CD4-positive, alpha-beta T cell treated with Interleukin-21 for 1 hour (primary cell): ENCODE results near the gene MDK.

Source experiments
- DNase-seq: peaks from one replicate; pipeline ENCODE4 v3.0.0-alpha.2; 2020

The MDK gene

DNA sequence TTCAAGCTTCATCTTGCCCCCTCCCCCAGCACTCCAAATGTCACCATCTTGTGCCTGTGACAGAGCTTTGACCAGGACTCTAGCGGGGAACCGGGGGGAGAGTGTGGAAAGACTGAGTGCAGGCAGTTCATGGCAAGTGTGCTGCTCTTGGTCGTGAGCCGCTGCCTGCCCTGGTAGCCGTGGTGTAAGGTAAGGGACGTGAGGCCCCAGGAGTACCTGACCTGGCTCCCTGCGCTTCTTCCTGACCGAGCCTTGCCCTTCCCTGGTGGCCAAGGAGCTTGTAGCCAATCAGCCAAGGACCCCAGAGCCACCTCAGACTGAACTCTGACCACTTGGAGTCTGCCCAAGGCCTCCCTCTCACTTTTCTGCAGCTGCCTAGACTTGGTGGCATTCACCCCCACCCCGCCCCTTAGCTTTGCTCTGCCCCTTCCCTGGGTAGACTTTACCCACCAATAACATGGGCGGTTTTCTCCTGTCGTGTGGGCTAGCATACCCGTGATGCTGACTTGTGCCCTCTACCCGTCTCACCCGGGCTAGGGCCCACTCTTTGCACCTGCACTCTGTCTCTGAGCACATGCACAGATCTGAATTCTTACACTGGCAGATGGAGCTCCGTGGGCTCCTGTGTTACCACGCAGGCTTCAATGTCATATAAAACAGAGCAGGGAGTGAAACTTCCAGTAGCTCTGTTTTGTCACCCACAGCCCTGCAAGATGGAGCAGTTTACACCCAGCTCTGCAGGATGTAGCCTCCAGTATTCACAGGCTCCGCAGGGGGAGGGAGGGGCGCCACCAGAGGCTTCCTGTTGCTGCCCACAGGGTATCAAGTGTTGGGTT, 32.7 kb upstream of the MDK start:
- DNase-seq: peak; percentile 74

DNA sequence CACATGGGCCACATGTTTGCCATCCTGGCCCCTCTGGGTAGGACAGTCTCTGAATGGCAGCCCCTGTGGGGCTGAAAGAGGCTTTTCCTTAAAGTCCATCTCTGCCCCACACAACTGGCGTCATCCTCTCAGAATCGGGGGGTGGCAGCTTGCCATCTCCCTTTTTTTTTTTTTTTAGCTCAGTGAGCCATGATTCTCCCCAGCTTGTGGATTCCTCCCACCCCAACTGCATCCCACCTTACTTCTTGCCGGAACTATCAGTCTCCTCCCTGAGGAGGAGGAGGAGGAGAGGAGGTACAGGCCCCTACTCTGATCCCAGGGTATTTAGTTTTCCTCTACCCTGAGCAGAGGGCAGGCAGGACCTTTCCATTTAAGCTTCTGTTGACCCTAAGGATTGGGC, 30.8 kb upstream of the MDK start:
- DNase-seq: no peak

DNA sequence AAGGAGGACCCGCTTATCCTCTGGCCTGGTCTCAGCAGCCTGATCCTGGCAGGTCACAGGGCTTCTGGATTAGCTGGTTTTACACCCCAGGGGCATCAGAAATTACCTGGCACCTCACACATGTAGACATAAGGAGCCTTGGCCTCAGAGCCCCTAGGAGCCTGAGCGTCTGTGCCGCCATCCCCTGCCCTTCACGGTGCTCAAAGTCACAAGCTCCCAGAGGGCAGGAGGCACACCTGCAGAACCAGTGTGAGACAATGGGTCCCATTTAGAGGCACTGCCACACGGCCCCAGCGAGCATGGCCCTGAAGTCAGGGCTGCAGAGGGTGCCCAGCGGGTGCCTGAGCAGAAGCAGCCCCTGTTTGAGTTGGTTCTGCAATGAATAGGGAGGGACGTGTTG, 30.3 kb upstream of the MDK start:
- no peak for DNase-seq

DNA sequence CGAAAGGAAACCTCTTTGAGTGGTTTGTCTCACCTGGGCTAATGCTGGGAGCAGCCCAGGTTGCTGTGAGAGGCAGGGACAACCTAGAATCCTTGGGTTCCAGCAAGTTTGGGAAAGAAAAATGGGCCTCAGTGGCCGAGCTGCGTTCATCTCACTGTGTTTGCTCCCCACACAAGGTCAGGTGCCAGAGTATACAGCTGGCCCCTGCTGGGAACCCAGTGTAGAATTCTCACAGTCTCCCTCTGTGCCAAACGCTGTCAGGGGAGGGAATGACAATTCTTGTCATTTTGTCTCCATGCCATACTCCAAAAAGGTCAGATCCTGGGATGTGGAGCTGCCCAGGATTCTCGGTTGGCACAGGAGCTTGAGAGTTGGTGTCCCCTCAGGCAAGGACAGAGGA, 29.9 kb upstream of the MDK start:
- DNase-seq: no peak

DNA sequence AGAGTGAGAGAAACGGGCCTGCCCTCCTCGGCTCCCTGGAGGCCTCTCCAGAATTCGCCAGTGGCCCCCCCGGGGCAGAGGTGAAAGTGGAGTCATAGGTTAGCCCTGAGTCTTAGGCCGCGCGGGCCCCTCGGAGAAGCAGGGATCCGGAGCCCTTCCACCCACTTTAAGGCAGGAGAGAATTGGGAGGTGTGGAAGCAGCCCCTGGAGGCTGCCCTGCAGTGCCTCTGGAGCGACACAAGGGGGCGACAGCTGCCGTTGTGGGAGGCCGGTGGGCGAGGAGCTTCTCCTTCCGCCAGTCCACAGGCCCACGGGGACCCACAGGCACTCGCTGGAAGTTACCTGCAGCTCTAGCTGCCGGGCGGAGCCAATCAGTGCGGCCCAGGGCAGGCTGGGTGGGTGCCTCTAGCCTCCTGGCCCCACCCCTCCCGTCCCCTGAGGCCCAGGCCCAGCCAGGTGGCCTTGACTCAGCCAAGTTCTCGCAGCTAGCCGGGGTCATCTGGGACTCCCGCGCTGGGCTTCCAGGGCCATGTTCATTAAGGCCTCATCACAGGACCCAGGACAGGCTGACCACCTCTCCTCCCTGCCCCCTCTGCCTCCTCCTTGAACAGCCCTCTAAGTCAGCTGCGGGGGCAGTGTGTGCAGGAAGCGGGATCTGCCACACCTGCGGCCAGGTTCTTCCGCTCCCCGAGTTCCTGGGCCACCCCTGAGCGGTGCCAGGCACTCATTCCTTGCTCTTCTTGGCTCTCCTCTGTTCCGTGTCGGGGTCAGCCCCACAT, 29.2 kb upstream of the MDK start:
- peak; percentile 88 for DNase-seq

DNA sequence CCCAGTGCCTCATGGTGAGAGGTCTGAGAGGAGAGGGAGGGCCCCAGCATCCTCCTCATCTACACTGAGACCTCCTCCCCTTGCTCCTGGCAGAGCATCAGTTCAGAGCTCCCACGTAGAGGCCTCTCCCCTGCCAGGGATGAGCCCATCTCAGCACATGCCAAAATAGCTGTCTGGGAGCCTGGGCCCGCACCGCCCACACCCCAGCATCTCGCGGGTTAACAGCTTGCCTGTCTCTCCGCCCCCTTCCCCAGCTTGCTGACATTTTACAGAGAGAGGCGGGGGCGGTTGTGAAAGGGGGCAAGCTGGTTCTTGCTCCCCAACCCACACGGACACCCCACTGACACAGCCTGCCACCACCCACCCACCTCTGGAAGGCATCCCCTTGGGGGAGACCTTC, 27.8 kb upstream of the MDK start:
- DNase-seq: no peak

DNA sequence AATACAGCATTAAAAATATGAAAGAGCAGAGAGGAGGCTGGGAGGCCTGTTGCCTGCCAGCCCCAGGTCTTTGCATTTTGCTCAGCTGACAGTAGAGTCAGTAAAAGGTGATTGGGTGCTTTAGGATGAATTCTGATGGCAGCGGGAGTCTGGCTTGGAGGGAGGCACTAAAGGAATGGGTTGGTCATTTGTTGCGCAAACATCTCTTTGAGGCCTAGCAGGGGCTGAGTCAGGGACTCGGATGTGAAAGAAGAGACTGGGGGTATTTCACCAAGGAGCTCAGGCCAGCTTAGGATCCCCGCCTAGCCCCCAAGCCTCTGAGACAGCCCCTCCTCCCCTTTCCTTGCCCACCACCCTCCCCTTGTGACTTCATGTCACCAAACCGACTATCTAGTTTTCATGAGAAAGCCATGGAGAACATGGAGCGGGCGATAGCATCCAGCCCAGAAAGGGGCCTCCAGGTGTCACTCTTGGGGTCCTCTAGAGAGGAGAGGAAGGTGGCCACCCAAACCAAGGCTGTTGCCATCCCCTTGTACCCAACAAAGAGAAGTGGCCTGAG, 24.5 kb upstream of the MDK start:
- DNase-seq: no peak

DNA sequence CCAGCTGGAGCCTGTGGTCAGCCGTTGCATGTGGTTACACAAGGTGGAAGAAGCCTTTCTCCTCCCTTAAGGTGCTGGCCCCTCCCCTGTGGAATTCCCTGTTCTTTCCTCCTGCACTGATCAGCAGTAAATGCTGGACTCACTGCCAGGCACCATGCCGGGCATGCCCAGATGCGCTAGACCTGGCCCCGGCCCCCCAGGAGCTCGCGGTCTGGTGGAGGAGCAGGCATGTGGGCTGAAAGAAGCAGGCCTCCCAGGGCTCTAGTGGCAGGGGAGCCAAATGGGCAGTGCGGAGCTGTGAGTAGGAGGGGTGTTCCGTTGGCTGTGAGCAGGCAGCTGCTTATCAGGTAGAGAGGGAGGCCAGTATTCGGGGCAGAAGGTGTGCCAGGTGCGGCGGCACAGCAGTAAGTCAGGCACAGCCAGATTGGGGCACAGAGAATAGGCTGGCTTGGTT, 24.0 kb upstream of the MDK start:
- no peak for DNase-seq

DNA sequence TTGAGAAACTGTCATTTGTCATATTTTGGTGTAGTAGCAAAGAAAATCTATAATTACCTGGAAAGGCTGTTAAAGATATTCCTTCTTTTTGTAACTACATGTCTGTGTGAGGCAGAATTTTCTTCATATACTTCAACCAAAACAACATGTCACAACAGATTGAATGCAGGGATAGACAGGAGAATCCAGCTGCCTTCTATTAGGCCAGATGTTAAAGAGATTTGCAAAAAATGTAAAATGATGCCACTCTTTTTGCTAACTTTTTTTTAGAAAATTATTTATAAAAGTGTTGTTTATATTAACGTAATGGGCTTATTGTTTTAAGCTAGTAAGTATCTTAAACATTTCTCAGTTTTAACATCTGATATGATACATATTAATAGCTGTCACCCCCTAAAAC, 21.5 kb upstream of the MDK start:
- DNase-seq: no peak

DNA sequence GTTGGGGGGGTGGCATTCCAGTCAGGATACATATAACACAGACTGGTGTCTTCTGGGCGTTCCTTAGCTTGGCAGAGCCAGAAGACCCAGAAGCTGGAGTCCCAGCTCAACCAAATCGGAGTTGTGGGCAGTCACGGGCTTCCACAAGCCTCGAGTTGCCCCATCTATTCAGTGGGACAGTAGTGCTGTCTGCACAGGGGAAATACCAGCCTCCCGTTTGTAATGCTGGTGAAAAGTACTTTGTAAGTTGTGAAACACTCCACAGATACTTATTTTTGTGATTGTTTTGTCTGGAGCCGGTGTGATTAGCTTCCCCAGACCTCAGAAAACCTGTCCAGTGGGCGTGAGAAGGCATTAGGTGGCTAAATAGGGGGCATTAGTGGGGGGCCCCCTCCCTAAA, 20.6 kb upstream of the MDK start:
- no peak for DNase-seq

DNA sequence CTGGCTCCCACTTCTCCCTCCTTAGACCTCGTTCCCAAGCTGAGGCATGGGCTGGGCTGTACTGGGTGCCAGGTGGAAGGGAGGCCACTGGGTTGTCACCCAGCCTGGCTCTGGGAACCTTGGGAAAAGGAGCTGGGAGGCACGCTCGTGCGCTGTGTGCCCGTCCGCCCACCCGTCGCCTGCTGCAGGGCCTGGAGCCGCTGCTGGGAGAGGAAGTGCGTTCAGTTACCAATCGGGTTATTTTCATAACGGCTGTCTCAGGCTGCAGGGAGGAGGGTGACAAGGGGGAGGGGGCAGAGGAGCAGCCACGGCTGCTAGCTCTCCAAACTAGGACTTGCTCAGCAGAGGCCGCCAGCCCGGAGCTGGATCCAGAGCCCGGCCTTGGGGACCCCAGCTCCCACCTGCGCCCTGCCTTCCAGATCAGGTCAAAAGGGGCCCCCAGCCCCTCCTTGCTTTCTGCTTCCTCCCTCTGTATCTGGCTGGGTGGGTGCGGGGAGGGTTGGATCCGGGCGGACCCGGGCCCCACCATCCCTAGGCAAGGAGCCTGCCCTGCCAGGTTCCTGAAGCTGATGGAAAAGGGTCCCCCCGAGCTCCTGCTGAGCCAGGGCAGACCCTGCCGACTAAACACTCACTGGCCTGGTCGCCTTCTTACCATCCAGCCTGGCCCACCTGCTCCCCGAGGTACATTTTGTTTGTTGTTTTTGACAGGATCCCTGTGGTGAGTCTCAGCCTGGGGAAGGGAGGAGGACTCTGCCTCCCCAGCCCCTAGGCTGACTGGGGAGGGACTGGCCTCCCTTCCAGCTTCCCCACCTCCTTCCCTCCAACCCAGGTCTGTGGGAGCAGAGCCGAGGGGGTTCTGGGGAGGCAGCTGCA, 19.9 kb upstream of the MDK start:
- peak; percentile 66 for DNase-seq

DNA sequence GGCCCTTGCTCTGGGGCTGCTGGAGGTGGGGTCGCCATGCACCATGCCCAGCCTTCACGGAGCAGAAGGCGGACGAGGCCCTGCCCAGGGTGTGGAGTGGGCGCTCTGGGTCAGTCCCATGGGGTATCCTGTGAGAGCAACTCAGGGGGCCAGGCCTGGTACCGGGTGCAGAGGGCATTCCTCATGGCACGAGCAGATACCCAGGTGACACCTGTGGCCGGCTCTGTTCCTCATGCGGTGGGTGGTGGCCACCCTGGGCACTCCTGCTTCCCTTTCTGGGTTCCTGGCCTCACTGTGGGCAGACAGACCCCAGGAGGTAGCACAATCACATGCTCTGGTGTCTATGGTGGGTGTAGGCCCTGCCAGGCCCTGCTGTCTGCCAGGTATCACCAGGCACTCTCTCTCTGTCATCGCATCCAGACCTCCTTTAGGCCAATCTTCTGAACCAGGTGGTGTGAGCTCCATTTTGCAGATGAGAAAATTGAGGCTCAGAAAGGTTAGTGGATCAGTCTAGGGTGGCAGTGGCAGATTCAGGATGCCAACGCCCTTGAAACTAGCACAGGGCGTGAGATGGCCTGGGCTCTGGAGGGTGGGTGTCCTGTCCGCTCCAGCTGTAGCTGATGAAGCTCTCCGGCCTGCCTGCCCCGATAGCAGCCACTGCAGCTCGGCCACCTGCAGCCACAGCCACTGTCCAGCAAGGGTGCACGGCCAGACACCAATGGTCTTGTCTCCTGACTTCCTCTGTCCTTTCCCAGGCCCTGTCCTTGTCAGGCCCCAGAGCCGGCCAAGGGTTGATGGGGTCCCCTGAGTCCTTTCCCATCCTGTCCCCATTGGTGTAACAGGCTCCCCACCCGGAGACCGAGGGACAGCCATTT, 19.1 kb upstream of the MDK start:
- DNase-seq: no peak

DNA sequence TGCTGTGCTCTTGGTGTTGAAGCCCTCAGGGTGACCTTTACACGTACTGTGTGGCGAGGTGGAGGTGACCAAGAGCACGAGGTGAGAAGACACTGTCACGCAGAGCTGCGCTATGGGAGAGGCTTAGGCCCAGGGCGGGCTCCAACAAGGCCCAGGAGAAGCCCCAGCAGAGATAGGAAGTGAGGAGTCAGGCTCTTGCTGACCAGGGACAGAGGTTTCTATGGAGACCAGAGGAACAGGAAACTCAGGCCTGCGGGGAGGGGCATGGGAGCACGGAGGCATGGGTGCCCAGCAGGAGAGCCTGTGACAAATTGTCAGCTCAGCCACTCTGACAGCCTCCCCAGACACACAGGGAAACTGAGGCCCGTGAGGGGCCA, 18.4 kb upstream of the MDK start:
- DNase-seq: no peak

DNA sequence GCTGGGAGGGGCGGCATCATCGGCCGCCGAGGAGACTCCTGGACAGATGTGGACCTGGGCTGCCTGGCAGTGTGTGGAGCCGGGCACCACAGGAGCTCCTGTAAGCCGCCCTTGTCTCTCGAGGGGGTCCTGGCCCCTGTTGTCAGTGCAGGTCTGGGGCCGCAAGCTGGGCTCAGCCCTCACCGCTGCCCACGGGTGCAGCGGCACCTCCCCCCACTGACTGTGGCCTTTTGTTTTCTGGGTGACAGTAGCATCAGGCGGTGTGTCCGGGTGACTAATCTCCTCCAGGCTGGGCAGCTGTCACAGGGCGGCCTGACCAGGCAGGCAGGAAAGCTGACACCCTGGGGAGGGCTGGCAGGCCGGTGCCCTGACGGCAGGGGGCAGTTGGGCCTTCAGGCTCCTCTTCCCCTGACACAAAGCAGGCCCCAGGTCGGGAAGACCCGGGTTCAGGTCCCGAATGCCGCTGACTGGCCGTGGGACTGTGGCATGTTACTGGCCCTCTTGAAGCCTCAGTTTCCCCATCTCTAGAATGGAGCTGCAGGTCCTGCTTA, 17.9 kb upstream of the MDK start:
- DNase-seq: no peak

DNA sequence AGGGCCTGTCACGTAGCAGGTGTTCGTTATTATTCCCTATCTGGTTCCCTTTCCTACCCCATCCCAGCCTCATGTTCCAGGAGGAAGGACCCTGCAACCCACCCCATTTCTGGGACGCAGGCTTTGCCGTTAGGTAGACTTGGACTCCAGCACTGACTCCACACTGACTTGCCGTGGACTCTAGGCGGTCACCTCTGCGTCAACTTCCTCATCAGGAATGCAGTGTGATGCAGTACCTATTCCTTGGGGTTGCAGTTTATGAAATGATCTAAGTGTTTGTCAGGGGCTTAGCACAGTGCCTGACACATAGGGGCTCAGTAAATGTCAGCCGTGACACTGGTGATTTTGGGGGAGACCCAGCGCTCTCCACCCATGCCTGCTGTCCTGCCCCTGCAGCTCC, 17.4 kb upstream of the MDK start:
- DNase-seq: no peak

DNA sequence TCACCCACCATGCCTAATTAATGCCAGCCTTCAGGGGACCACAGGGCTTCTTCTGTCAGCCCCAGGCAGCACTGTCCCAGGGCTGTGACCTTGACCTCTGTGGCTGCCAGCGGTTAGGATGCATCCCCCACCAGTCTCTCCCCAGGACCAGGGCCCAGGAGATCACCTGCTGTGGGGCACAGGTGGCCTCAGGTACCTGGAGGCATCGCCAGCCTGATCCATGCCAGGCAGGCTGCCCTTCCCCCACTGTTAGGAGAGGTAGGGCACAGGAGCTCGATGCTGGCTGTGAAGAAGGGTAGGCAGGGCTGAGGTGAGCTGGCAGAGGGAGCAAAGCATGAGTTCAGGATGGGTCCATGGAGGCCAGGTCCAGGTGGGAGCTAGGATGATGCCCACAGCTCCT, 16.7 kb upstream of the MDK start:
- no peak for DNase-seq

DNA sequence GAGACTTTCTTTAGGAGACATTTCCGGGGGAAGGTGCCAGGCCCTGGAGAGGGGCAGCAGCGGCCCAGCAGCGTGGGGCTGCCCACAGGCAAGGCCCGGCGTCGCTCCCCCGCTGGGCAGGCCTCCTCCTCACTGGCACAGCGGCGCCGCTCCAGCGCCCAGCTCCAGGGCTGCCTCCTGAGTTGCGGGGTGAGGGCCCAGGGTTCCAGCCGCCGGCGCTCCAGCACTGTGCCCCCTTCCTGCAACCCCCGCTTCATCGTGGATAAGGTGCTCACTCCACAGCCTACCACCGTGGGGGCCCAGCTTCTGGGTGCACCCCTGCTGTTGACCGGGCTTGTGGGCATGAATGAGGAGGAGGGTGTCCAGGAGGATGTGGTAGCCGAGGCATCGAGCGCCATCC, 15.2 kb upstream of the MDK start:
- DNase-seq: no peak

DNA sequence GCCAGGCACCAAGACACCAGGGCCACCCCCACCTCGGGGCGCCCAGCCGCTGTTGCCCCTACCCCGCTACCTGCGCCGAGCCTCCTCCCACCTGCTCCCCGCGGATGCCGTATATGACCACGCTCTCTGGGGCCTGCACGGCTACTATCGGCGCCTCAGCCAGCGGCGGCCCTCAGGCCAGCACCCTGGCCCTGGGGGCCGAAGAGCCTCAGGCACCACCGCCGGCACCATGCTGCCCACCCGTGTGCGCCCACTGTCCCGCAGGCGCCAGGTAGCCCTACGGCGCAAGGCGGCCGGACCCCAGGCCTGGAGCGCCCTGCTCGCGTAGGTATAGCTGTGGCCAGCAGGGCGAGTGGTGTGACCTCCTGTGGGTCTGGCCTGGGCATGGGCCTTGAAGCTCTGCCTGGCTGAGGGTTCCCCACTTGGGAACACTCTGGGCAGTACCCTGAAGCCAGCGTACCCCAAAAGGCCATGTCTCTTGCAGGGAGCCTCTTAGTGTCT, 14.8 kb upstream of the MDK start:
- no peak for DNase-seq

DNA sequence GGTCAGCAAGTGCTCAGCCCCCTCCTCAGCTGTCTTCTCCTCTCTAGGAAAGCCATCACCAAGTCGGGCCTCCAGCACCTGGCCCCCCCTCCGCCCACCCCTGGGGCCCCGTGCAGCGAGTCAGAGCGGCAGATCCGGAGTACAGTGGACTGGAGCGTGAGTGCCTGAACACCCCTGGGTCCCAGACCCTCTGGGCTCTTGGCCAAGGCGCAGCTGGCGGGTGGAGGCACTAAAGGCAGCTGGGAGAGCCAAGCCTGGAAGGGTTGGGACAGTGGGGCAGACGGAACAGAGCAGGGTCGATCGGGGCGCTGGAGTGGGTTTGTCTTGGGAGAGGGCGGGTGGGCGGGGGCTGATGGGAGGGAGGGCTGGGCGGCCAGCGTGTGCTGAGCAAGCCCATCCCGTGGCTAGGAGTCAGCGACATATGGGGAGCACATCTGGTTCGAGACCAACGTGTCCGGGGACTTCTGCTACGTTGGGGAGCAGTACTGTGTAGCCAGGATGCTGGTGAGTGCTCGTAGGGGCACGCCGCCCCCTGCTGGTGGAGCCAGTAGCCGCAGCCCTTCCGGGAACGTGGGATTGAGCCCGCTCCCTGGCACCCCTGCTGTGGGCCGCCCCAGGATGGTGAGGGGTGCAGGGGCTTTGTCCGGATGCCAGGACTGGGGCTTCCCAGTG, 14.1 kb upstream of the MDK start:
- peak; percentile 79 for DNase-seq

DNA sequence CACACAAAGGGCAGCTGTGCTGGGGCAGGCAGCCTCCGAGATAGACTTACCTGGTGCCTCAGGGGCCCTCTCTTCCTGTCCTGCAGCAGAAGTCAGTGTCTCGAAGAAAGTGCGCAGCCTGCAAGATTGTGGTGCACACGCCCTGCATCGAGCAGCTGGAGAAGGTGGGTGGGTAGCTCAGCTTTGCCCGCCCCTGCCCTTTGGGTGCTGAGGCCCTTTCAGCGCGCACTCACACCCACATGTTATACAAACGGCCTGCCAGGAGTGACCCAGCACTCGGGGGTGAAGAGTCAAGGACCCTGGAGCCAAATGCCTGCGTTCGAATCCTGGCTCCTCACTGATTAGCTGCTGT, 13.6 kb upstream of the MDK start:
- no peak for DNase-seq
